Measurements from ENCODE around the gene RANBP1.

The RANBP1 gene

DNA sequence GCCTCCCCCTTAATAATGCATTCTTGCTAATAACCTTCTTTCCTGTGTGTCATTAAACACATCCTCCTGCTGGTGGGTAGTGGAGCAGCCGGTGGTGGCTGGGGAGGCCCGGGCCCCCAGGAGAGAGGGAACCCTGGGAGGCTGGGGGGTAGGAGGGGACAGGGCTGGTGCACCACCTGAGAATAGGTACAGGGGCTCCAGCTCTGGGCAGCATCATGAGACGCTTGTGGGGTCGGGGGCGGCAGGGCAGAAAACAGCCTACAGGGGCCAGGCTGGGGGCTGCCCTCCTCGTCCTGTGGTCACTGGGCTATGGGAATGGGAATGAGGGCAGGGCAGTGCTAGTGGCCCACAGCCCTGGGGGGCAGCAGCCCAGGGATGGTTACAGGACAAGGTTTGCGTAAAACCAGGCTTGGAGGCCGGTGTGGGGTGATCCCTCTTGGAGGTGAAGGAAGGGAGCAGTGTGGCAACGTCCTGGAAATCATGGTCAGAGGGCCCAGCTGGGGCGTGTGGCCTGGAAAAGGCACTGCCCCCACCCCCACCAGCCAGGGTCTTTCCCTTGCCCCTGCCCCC is 53.4 kb downstream of the RANBP1 start:
- no peaks in the 10 kb centered on the region for H3K9me3 ChIP-seq (ENCODE audit: control insufficient read depth, low read length)
- WGBS, 2 experiments (ENCODE audit: insufficient coverage in 2 of 2), result 79 to 87% methylated on average over 6 to 9 of the region's 10 CpGs
- no peak overlapping the region for H3K27ac ChIP-seq (ENCODE audit: low read depth, low read length, severe bottlenecking)
- no peaks in the 10 kb centered on the region for H3K4me1 ChIP-seq (ENCODE audit: control insufficient read depth, insufficient read depth, low read length, poor library complexity, severe bottlenecking)
- H3K36me3 ChIP-seq (ENCODE audit: control insufficient read depth, insufficient read depth, low read length), result no peaks in the 10 kb centered on the region
- no peak overlapping the region for H3K4me3 ChIP-seq (ENCODE audit: extremely low read depth, insufficient read depth, low read length, poor library complexity, severe bottlenecking)

DNA sequence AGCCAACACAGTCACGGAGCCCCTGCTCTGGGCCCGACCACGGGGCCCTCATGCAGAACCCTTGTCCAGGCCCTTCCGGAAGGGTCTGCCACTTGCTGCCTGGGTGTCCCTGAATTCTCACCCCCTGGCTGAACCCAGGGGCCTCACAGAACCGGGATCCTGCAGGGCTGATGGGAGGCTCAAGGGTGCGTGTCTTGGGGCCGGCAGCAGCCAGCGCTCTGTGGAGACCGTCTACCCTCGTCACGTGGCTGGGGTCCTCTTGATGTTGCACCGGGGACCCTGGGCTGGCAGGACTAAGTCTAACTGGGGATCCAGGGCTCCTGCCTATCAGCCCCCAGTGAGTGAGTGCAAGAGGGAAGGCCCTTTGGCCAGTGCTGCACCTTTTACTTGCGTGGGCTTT is 54.3 kb downstream of the RANBP1 start:
- Histone ChIP-seq H3K4me1 (ENCODE audit: control insufficient read depth, insufficient read depth, low read length, poor library complexity, severe bottlenecking) (no peaks in the 10 kb centered on the region), H3K27ac (ENCODE audit: low read depth, low read length, severe bottlenecking) (no peak overlapping the region), H3K9me3 (ENCODE audit: control insufficient read depth, low read length) (no peaks in the 10 kb centered on the region), H3K4me3 (ENCODE audit: extremely low read depth, insufficient read depth, low read length, poor library complexity, severe bottlenecking) (no peak overlapping the region), H3K36me3 (ENCODE audit: control insufficient read depth, insufficient read depth, low read length) (no peaks in the 10 kb centered on the region)
- 83 to 89% methylated on average over 13 of the region's 13 CpGs for WGBS, 2 experiments (ENCODE audit: insufficient coverage in 2 of 2)

DNA sequence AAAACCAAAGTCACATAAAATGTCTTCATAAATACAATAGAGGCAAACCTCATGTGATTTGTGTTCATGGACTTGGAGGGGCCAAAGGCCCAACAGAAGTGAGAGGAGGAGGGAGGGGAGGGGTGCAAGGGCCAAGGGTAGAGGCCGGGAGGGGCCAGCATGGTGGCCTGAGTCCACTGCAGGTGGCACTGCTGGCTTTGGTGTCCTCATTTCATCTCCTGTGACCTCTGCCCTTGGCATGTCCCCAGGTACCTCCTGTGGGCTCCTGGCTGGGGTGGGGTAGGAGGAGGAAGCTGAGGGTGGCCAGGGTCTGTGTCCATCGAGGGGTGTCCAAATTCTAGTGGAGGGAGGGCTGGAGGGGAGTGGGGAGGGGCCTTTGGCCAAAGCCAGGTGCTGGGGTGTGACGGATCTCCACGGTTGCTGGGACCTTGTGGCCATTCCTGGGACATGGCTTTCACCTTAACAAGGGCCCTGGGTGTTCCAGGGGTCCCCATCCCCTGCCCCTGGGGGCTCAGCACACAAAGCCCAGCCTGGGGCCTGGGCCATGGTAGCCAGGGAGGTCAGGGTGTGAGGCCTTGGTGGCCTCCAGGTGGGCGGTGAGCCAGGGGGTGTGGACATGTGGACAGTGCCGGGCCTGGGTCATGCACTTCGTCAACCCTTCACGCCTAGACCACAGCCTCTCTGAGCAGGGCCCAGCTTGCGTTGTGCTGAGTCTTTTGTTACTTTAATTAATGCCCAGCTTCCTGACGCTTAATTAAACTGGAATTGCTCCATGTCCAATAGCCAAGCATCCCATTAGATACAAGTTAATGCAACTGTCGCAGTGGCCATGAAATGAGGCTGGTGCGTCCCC is 55.6 kb downstream of the RANBP1 start:
- no peaks in the 10 kb centered on the region for H3K9me3 ChIP-seq (ENCODE audit: control insufficient read depth, low read length)
- no peaks in the 10 kb centered on the region for H3K4me1 ChIP-seq (ENCODE audit: control insufficient read depth, insufficient read depth, low read length, poor library complexity, severe bottlenecking)
- 94 to 98% methylated on average over 9 to 12 of the region's 12 CpGs for WGBS, 2 experiments (ENCODE audit: insufficient coverage in 2 of 2)
- H3K36me3 ChIP-seq (ENCODE audit: control insufficient read depth, insufficient read depth, low read length), result no peaks in the 10 kb centered on the region
- H3K27ac ChIP-seq (ENCODE audit: low read depth, low read length, severe bottlenecking), result no peak overlapping the region
- H3K4me3 ChIP-seq (ENCODE audit: extremely low read depth, insufficient read depth, low read length, poor library complexity, severe bottlenecking), result no peak overlapping the region

DNA sequence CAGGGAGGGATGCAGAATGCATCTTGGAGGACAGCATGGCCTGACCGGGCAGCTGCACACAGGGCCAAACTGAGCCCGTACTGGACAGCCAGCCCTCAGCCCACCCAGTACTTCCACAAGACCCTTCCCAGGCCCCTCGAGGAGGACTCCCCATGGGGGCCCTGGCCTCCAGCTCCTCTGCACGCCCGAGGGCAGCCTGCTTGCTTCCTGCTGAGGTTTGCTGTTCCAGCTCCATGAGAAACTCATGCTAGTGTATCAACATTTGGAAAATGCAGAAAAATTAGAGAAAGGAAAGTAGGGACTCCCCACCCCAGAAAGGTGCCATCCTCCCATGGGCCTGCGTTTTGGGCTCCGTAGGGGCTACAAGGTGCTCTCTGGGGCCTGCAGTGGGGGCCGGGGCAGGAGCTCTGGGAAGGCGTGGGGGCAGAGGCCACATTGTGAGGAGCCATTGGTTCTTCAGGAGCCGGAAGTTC is 56.3 kb downstream of the RANBP1 start:
- H3K36me3 ChIP-seq (ENCODE audit: control insufficient read depth, insufficient read depth, low read length), result no peaks in the 10 kb centered on the region
- H3K9me3 ChIP-seq (ENCODE audit: control insufficient read depth, low read length), result no peaks in the 10 kb centered on the region
- 77 to 94% methylated on average over 6 to 8 of the region's 10 CpGs for WGBS, 2 experiments (ENCODE audit: insufficient coverage in 2 of 2)
- no peak overlapping the region for H3K4me3 ChIP-seq (ENCODE audit: extremely low read depth, insufficient read depth, low read length, poor library complexity, severe bottlenecking)
- no peak overlapping the region for H3K27ac ChIP-seq (ENCODE audit: low read depth, low read length, severe bottlenecking)
- H3K4me1 ChIP-seq (ENCODE audit: control insufficient read depth, insufficient read depth, low read length, poor library complexity, severe bottlenecking), result no peaks in the 10 kb centered on the region

DNA sequence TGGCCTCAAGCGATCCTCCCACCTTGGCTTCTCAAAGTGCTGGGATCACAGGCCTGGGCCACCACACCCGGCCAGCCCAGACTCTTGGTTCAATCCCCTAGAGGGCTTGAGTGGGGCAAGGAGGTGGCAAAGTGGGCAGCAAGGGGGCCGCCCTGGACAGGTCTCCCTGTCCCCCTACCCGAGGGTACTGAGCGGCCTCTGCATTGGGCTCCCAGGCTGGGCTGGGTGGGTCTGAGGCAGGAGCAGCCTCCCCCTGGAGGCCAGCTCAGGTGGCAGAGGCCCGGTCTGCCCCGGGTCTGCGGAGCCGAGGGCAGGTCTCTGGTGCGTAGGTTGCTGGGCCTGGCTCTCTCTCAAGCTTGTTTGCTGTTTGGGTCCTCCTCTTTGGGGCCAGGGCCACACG is 57.3 kb downstream of the RANBP1 start:
- Histone ChIP-seq H3K4me3 (ENCODE audit: extremely low read depth, insufficient read depth, low read length, poor library complexity, severe bottlenecking) (no peak overlapping the region), H3K36me3 (ENCODE audit: control insufficient read depth, insufficient read depth, low read length) (no peaks in the 10 kb centered on the region), H3K9me3 (ENCODE audit: control insufficient read depth, low read length) (no peaks in the 10 kb centered on the region), H3K4me1 (ENCODE audit: control insufficient read depth, insufficient read depth, low read length, poor library complexity, severe bottlenecking) (no peaks in the 10 kb centered on the region), H3K27ac (ENCODE audit: low read depth, low read length, severe bottlenecking) (no peak overlapping the region)
- whole genome bisulfite sequencing, 2 experiments (ENCODE audit: insufficient coverage in 2 of 2), result 94 to 96% methylated on average over 8 to 10 of the region's 11 CpGs

DNA sequence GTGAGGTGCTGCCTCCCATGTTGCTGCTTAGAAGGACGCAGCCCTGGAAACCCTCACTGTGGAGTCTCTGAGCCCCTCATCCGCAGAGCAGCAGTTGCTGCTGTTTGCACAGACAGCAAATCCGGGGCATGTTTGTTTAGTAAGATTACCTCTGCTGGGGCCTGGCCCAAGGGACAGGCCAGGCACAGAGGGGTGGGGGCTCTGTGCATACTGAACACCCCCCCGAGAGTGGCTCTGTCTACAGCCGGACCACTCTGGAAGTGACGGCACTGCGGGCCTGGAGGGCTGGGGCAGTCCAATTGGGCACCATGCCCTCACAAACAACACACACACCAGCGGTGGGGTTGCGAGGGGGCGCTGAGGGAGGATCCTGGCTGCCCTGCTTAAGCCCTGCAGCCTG is 57.9 kb downstream of the RANBP1 start:
- no peak overlapping the region for H3K4me3 ChIP-seq (ENCODE audit: extremely low read depth, insufficient read depth, low read length, poor library complexity, severe bottlenecking)
- H3K36me3 ChIP-seq (ENCODE audit: control insufficient read depth, insufficient read depth, low read length), result no peaks in the 10 kb centered on the region
- no peaks in the 10 kb centered on the region for H3K4me1 ChIP-seq (ENCODE audit: control insufficient read depth, insufficient read depth, low read length, poor library complexity, severe bottlenecking)
- WGBS, 2 experiments (ENCODE audit: insufficient coverage in 2 of 2), result 86 to 89% methylated on average over 10 of the region's 10 CpGs
- no peaks in the 10 kb centered on the region for H3K9me3 ChIP-seq (ENCODE audit: control insufficient read depth, low read length)
- no peak overlapping the region for H3K27ac ChIP-seq (ENCODE audit: low read depth, low read length, severe bottlenecking)

DNA sequence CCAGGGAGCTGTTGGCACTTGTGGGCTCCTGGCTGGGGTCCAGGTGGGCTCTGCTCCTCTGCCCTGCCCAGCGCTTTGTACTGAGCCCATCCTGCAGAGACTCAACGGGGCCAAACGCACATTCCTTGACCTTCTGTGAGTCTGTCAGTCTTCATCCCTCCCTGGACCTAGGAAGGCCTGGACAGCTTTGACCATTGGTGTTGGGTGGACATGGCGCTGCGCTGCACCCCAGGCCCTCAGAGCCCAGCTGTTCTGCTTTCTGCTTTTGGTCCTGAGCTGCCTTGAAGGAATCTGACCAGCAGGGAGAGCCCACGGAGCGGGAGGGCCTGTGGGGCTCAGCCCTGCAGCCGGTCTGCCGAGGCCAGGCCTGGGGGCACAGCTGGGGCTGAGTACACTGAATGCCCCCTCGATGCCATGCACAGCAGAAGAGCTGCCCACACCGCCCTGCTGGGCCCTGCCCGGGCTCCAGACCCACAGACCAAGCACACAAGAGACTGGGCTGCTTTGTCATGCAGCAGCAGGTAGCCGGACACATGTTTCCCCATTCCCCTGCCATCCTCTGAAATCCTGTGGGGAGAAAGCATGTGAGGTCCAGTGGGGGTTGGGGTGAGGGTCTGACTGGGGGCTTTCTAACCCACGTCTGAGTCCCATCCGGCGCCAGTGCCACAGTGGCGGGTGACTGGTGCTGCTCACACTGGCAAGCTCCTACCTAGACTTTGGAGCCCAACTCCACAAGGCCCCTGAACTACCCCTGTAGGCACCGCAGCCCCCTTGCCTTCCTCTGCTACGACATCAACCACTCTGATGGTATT is 59.1 kb downstream of the RANBP1 start:
- Histone ChIP-seq H3K27ac (ENCODE audit: low read depth, low read length, severe bottlenecking) (no peak overlapping the region), H3K4me3 (ENCODE audit: extremely low read depth, insufficient read depth, low read length, poor library complexity, severe bottlenecking) (no peak overlapping the region), H3K9me3 (ENCODE audit: control insufficient read depth, low read length) (no peaks in the 10 kb centered on the region), H3K36me3 (ENCODE audit: control insufficient read depth, insufficient read depth, low read length) (no peaks in the 10 kb centered on the region), H3K4me1 (ENCODE audit: control insufficient read depth, insufficient read depth, low read length, poor library complexity, severe bottlenecking) (no peaks in the 10 kb centered on the region)
- WGBS, 2 experiments (ENCODE audit: insufficient coverage in 2 of 2), result 79 to 86% methylated on average over 15 of the region's 19 CpGs

DNA sequence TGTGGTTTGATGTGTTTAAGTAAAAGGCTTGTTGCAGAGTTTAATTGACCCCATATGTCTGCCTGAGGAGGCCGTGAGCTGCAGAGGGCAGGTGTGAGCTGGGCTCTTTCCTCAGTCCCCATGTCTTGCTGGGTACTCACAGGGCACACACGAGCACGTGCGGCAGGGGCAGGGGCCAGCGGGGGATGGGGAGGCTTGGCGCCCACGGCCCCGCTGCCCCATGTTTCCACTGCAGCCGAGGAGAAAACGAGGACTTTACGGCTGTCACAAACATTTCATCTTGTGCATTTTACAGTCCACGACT is 59.6 kb downstream of the RANBP1 start:
- H3K36me3 ChIP-seq (ENCODE audit: control insufficient read depth, insufficient read depth, low read length), result no peaks in the 10 kb centered on the region
- H3K27ac ChIP-seq (ENCODE audit: low read depth, low read length, severe bottlenecking), result no peak overlapping the region

DNA sequence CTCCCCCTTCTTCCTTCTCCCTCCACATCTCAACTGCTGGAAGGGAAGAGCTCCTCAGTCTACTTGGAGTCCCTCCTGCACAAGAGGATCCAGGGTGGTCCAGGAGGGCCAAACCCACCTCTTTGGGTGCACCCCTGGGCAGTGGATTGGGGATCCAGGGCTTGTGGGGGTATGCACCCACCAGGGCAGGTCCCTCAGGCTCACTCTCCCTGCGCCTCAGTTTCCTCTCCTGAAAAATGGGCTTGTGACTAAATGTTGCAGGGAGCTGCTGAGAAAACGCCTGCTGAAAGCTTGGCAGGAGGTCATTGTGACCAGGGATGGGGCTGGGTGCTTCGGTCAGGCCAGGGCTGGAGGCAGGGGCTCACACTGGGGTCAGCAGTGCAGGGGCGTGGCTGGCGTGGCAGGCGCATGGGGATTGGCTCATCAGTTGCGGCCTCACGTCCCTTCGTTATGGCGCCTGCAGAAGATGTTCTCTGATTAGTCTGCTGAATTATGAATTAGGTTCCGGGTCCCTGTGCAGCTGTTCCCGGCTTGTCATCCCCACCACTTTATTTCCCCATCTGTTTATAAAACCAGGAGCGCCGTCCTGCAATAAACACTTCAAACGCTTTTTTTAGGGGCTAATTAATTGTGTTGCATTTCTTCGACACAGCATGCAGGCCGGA is 60.6 kb downstream of the RANBP1 start:
- Histone ChIP-seq H3K4me3 (ENCODE audit: extremely low read depth, insufficient read depth, low read length, poor library complexity, severe bottlenecking) (no peak overlapping the region), H3K9me3 (ENCODE audit: control insufficient read depth, low read length) (no peaks in the 10 kb centered on the region), H3K4me1 (ENCODE audit: control insufficient read depth, insufficient read depth, low read length, poor library complexity, severe bottlenecking) (no peaks in the 10 kb centered on the region), H3K27ac (ENCODE audit: low read depth, low read length, severe bottlenecking) (no peak overlapping the region), H3K36me3 (ENCODE audit: control insufficient read depth, insufficient read depth, low read length) (no peaks in the 10 kb centered on the region)
- 89% methylated on average over 14 to 16 of the region's 17 CpGs for WGBS, 2 experiments (ENCODE audit: insufficient coverage in 2 of 2)

More for the DNA sequence above, 59.6 kb downstream of the RANBP1 start:
- Histone ChIP-seq H3K9me3 (ENCODE audit: control insufficient read depth, low read length) (no peaks in the 10 kb centered on the region), H3K4me3 (ENCODE audit: extremely low read depth, insufficient read depth, low read length, poor library complexity, severe bottlenecking) (no peak overlapping the region), H3K4me1 (ENCODE audit: control insufficient read depth, insufficient read depth, low read length, poor library complexity, severe bottlenecking) (no peaks in the 10 kb centered on the region)
- 82 to 88% methylated on average over 11 to 12 of the region's 12 CpGs for WGBS, 2 experiments (ENCODE audit: insufficient coverage in 2 of 2)

All from mesodermal cell (in vitro differentiated cells).